OCI-LY3 (cell line): ENCODE results near the gene APBB2.
A peak's percentile ranks its signal among the peaks of the same experiment; 100 is the strongest.

Experiments
- H2AFZ ChIP-seq: fragments of 200-600, 300-600 bp; shearing (Covaris generic); 2 replicates; pipeline ENCODE4 v1.6.0; 2014; ENCODE audit warnings: antibody characterized with exemption, low read depth, low read length
- H3K27ac ChIP-seq: fragments of 200-600, 300-600 bp; sonication (generic); 2 replicates; pipeline ENCODE4 v1.5.1; 2014; ENCODE audit warnings: mild to moderate bottlenecking, low read length, moderate library complexity, mixed read lengths
- H3K27me3 ChIP-seq: fragments of 200-600, 300-600 bp; sonication (generic); 2 replicates; pipeline ENCODE4 v1.6.1; 2014; ENCODE audit warnings: low read depth, low read length, mixed read lengths
- H3K36me3 ChIP-seq: fragments of 200-600, 300-600 bp; sonication (generic); replicated peaks from 2 replicates; pipeline ENCODE3; 2014; ENCODE audit warnings: low read depth, low read length, mixed read lengths
- H3K4me1 ChIP-seq: fragments of 300-600, 200-600 bp; sonication (generic); 2 replicates; pipeline ENCODE4 v1.6.1; 2014; ENCODE audit warnings: low read length, mixed read lengths
- H3K4me2 ChIP-seq: fragments of 200-600, 300-600 bp; sonication (generic); 2 replicates; pipeline ENCODE4 v1.6.1; 2014; ENCODE audit warnings: low read length, mixed read lengths
- H3K4me3 ChIP-seq: fragments of 300-600, 200-600 bp; sonication (generic); 2 replicates; pipeline ENCODE4 v1.5.1; 2014; ENCODE audit warnings: antibody characterized with exemption, mild to moderate bottlenecking, low read length, moderate library complexity
- H3K79me2 ChIP-seq: fragments of 300-600, 200-600 bp; shearing (Covaris generic); 2 replicates; pipeline ENCODE4 v1.6.1; 2014; ENCODE audit warnings: mild to moderate bottlenecking, low read length, mixed read lengths
- H3K9ac ChIP-seq: fragments of 300-600, 200-600 bp; shearing (Covaris generic); 2 replicates; pipeline ENCODE4 v1.6.0; 2014; ENCODE audit warnings: mild to moderate bottlenecking, low read length, moderate library complexity
- H3K9me3 ChIP-seq: fragments of 200-600, 300-600 bp; shearing (Covaris generic); 2 replicates; pipeline ENCODE4 v1.6.1; 2014; ENCODE audit warnings: low read length, mixed read lengths; ENCODE audit not compliant: insufficient read depth
- H4K20me1 ChIP-seq: fragments of 200-600, 300-600 bp; sonication (generic); 2 replicates; pipeline ENCODE4 v1.6.1; 2016; ENCODE audit warnings: low read length, mixed read lengths; ENCODE audit not compliant: insufficient read depth
- CTCF ChIP-seq: fragments of 200-600, 300-600 bp; sonication (generic); IDR thresholded peaks from 2 replicates; pipeline ENCODE4 v1.5.1; 2014; ENCODE audit warnings: antibody characterized with exemption, low read length, low read depth
- EZH2phosphoT487 ChIP-seq: fragments of 200-600 bp; shearing (Covaris generic); IDR thresholded peaks from 2 replicates; pipeline ENCODE4 v1.6.1; 2018; ENCODE audit warnings: antibody characterized with exemption, mixed run types, low read depth

The APBB2 gene

DNA sequence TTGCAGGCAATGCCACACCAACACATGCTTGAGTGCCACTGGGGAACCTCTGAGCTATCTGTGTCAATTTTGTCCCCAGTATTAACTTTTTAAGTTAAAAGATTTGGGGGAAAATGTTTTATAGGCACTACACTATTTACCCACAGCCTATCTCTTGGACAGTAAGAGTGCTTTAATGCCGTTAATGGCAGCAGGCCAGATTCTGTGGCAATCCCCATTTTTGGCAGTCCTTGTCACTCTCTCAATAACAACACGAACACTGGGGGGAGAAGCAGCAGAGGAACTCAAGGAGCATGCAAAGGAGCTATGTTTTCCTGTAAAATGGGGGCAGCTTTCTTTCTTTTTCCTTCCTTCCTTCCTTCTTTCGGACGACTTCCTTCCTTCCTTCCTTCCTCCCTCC, 296.0 kb downstream of the APBB2 start:
- TF ChIP-seq CTCF (no peak), EZH2phosphoT487 (no peak)
- no peak overlapping the region for H3K9ac ChIP-seq
- no peaks in the 10 kb centered on the region for H4K20me1 ChIP-seq

DNA sequence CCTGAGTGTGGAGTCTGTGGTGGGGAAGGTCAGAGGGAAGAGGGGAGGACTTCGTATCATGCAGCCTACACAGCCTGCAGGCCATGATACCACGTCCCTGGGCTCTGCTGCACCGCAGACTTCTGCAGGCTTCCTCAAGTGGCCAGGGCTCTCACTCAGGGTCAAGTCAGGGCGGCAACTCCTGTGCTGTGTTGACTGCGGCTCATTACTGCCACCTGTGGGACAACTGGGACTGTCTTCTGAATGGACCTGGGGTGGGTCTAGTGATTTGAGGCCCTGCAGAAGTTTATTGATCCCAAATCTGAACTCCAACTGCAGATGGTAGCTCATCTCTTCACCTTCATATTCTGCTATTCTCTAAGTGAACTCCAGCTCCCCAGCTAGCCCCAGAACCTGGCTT, 297.5 kb downstream of the APBB2 start:
- Histone ChIP-seq H3K4me2 (no peak overlapping the region), H3K27me3 (peaks cover 9% of the 10 kb centered on the region), H3K4me3 (no peak overlapping the region), H3K9me3 (no peaks in the 10 kb centered on the region), H4K20me1 (no peaks in the 10 kb centered on the region), H3K4me1 (no peaks in the 10 kb centered on the region), H3K9ac (no peak overlapping the region), H3K27ac (no peak overlapping the region), H3K79me2 (no peaks in the 10 kb centered on the region), H3K36me3 (no peaks in the 10 kb centered on the region), H2AFZ (no peak overlapping the region)
- TF ChIP-seq EZH2phosphoT487: no peak
- TF ChIP-seq CTCF: peak; percentile 49

More for the DNA sequence above, 296.0 kb downstream of the APBB2 start:
- Histone ChIP-seq H3K4me2 (no peak overlapping the region), H3K9me3 (no peaks in the 10 kb centered on the region), H3K27me3 (peaks cover 9% of the 10 kb centered on the region), H3K27ac (no peak overlapping the region), H3K79me2 (no peaks in the 10 kb centered on the region), H2AFZ (no peak overlapping the region), H3K4me3 (no peak overlapping the region), H3K36me3 (no peaks in the 10 kb centered on the region), H3K4me1 (no peaks in the 10 kb centered on the region)

- Histone ChIP-seq H3K9ac (no peak overlapping the region), H2AFZ (no peak overlapping the region), H4K20me1 (no peaks in the 10 kb centered on the region), H3K36me3 (no peaks in the 10 kb centered on the region), H3K27ac (no peak overlapping the region), H3K79me2 (no peaks in the 10 kb centered on the region), H3K27me3 (peaks cover 9% of the 10 kb centered on the region), H3K4me2 (no peak overlapping the region), H3K4me1 (no peaks in the 10 kb centered on the region), H3K4me3 (no peak overlapping the region), H3K9me3 (no peaks in the 10 kb centered on the region)
- TF ChIP-seq EZH2phosphoT487 (no peak), CTCF (no peak)
Observed at GRCh38 chr4:40916218-40916555, 298.2 kb downstream of the APBB2 start.

- Histone ChIP-seq H3K36me3 (no peaks in the 10 kb centered on the region), H3K9me3 (no peaks in the 10 kb centered on the region), H3K4me2 (no peak overlapping the region), H3K79me2 (no peaks in the 10 kb centered on the region), H4K20me1 (no peaks in the 10 kb centered on the region), H3K9ac (no peak overlapping the region), H3K27ac (no peak overlapping the region), H3K27me3 (peaks cover 9% of the 10 kb centered on the region), H2AFZ (no peak overlapping the region), H3K4me1 (no peaks in the 10 kb centered on the region), H3K4me3 (no peak overlapping the region)
- no peak for TF ChIP-seq EZH2phosphoT487
- TF ChIP-seq CTCF: no peak
Observed at GRCh38 chr4:40915318-40916217, 298.8 kb downstream of the APBB2 start.
